Gastrocnemius medialis (tissue), 4 donors: ENCODE data around the gene MCM5. TPM values are rescaled to one million over a fixed set of nuclear protein-coding genes. Genes with fewer than 3 reads are reported as not detected.

Experiments used
- ATAC-seq, 2 donors: fragments of 150-250 bp; one replicate each; pipeline ENCODE4 v1.9.1; 2016
- DNase-seq, 2 donors: peaks; one replicate each; pipeline ENCODE4 v3.0.0-alpha.2; 2019
- H3K27ac ChIP-seq, 4 donors: fragments of 200-600 bp; sonication (generic); 1 replicate in 1 of 4; 2 replicates in 3 of 4; pipeline ENCODE4 v1.5.1; 2016 to 2018; ENCODE audit warnings: mild to moderate bottlenecking in 2 of 4, moderate library complexity in 1 of 4
- H3K27me3 ChIP-seq, 3 donors: fragments of 200-600 bp; sonication (generic) in 2 of 3; 1 replicate in 1 of 3; 2 replicates in 2 of 3; pipeline versions ENCODE4 v1.5.1 to v1.6.0; 2016 to 2019; ENCODE audit warnings: mild to moderate bottlenecking in 1 of 3, moderate library complexity in 1 of 3
- H3K36me3 ChIP-seq, 2 donors: fragments of 200-600 bp; sonication (generic) in 1 of 2; one replicate each; pipeline ENCODE4 v1.5.1; 2017 to 2018
- H3K4me1 ChIP-seq, 2 donors: fragments of 200-600 bp; sonication (generic) in 1 of 2; one replicate each; pipeline ENCODE4 v1.5.1; 2016 to 2017; ENCODE audit warnings: mild to moderate bottlenecking in 2 of 2
- H3K4me3 ChIP-seq, 4 donors: fragments of 200-600 bp; sonication (generic) in 3 of 4; 1 replicate in 1 of 4; 2 replicates in 3 of 4; pipeline ENCODE4 v1.5.1; 2016 to 2019; ENCODE audit warnings: mild to moderate bottlenecking in 2 of 4
- H3K9me3 ChIP-seq, 3 donors: fragments of 200-600 bp; sonication (generic) in 2 of 3; 1 replicate in 1 of 3; 2 replicates in 2 of 3; pipeline ENCODE4 v1.5.1; 2016 to 2019
- CTCF ChIP-seq, 5 experiments: fragments of 450-650 bp in 3 of 5; fragments of 200-600 bp in 2 of 5; sonication (generic) in 2 of 5; IDR thresholded peaks in 4 of 5; conservative IDR thresholded peaks in 1 of 5; 1 replicate in 4 of 5; 2 replicates in 1 of 5; pipeline ENCODE4 v1.5.1; 2016 to 2019; ENCODE audit warnings: antibody characterized with exemption in 5 of 5, mild to moderate bottlenecking in 3 of 5, moderate library complexity in 3 of 5
- POLR2A ChIP-seq, 2 donors: fragments of 450-650 bp; IDR thresholded peaks; one replicate each; pipeline ENCODE4 v1.6.1; 2017; ENCODE audit warnings: antibody characterized with exemption in 2 of 2, mild to moderate bottlenecking in 2 of 2, moderate library complexity in 2 of 2
- in situ Hi-C, 4 donors: fragments of 200-750 bp; cut with MboI; loops; one replicate each; pipeline versions ENCODE4 v1.15.0 to v1.8.0; 2017; ENCODE audit warnings: low sequenced_read_pairs in 4 of 4
- intact Hi-C: fragments of 100-400 bp; cut with DNase I; formaldehyde crosslinking; loops from one replicate; pipeline ENCODE4 v1.15.1; 2023; ENCODE audit warnings: low total_unique reads
- total RNA-seq, 4 donors: library from RNA; depleted of rRNA; stranded (reverse); fragments of >200 nt; gene quantifications; one replicate each; pipeline versions ENCODE4 v1.1.0 to v1.2.3, GENCODE V29; 2016

The MCM5 gene
- total RNA-seq, 4 donors from 2014 or later: 7.1 to 19.3 (median 14.9) TPM

GRCh38 chr22:35384527-35384926, 15.4 kb upstream of the MCM5 start:
- Histone ChIP-seq H3K36me3 (peaks cover 0 to 60% of the 10 kb centered on the region in 2 donors), H3K27me3 (no peaks in the 10 kb centered on the region), H3K4me3 (no peak overlapping the region), H3K9me3 (no peaks in the 10 kb centered on the region), H3K4me1 (peaks cover 33 to 37% of the 10 kb centered on the region in 2 donors), H3K27ac (peak overlapping the region in 3 of 4 donors; percentile 31 to 49 (median 36))
- intact Hi-C loops (no loop called here), in situ Hi-C loops (no loop called here)
- no peak for DNase-seq
- no peak for TF ChIP-seq POLR2A (IDR thresholded peaks at IDR 0.05)
- no peak for TF ChIP-seq CTCF (IDR thresholded peaks at IDR 0.05 in 4 of 5, conservative IDR thresholded peaks at IDR 0.05 in 1 of 5)
- no peak for ATAC-seq

- ATAC-seq: no peak
- in situ Hi-C loops (no loop called here), intact Hi-C loops (no loop called here)
Measured at GRCh38 chr22:35384975-35385588, 14.9 kb upstream of the MCM5 start.

GRCh38 chr22:35386670-35387288, 13.2 kb upstream of the MCM5 start:
- in situ Hi-C loops: no loop called here
- ATAC-seq: no peak
- Histone ChIP-seq H3K4me1 (peaks cover 17 to 24% of the 10 kb centered on the region in 2 donors), H3K9me3 (no peaks in the 10 kb centered on the region), H3K27ac (no peak overlapping the region), H3K27me3 (no peaks in the 10 kb centered on the region), H3K36me3 (peaks cover 0 to 79% of the 10 kb centered on the region in 2 donors), H3K4me3 (no peak overlapping the region)
- no peak for TF ChIP-seq CTCF (IDR thresholded peaks at IDR 0.05 in 4 of 5, conservative IDR thresholded peaks at IDR 0.05 in 1 of 5)
- no peak for DNase-seq
- intact Hi-C loops: no loop called here

More at GRCh38 chr22:35384975-35385588, 14.9 kb upstream of the MCM5 start:
- no peak for TF ChIP-seq POLR2A (IDR thresholded peaks at IDR 0.05)
- no peak for TF ChIP-seq CTCF (IDR thresholded peaks at IDR 0.05 in 4 of 5, conservative IDR thresholded peaks at IDR 0.05 in 1 of 5)
- Histone ChIP-seq H3K4me3 (no peak overlapping the region), H3K27me3 (no peaks in the 10 kb centered on the region), H3K27ac (peak overlapping the region in 2 of 4 donors; percentile 36 to 49), H3K9me3 (no peaks in the 10 kb centered on the region), H3K36me3 (peaks cover 0 to 66% of the 10 kb centered on the region in 2 donors), H3K4me1 (peaks cover 31 to 36% of the 10 kb centered on the region in 2 donors)
- DNase-seq: no peak

- H3K27me3 ChIP-seq: no peaks in the 10 kb centered on the region
- intact Hi-C loops: no loop called here
- in situ Hi-C loops: no loop called here
- no peak overlapping the region for H3K27ac ChIP-seq
- H3K4me3 ChIP-seq: no peak overlapping the region
- H3K36me3 ChIP-seq: peaks cover 0 to 71% of the 10 kb centered on the region in 2 donors
- no peaks in the 10 kb centered on the region for H3K4me1 ChIP-seq
- ATAC-seq: no peak
- no peaks in the 10 kb centered on the region for H3K9me3 ChIP-seq
- no peak for DNase-seq
- TF ChIP-seq POLR2A (IDR thresholded peaks at IDR 0.05) (no peak), CTCF (IDR thresholded peaks at IDR 0.05 in 4 of 5, conservative IDR thresholded peaks at IDR 0.05 in 1 of 5) (no peak)
Measured at GRCh38 chr22:35390933-35391332, 9.0 kb upstream of the MCM5 start.
